ENCODE measurements around the gene GRN. TPM values are rescaled to one million over a fixed set of nuclear protein-coding genes. Genes with fewer than 3 reads are reported as not detected.
"Not testable (repeated sequence)": the region's sequence is repeated elsewhere in the genome, so short reads cannot be mapped to it uniquely, and the experiment has no call there.

Gene GRN
- total and polyA plus RNA-seq, 2 donors (not counting 3 experiments of a cell fraction or from before 2014, with no cell fraction given): 343 to 1,034 TPM

DNA sequence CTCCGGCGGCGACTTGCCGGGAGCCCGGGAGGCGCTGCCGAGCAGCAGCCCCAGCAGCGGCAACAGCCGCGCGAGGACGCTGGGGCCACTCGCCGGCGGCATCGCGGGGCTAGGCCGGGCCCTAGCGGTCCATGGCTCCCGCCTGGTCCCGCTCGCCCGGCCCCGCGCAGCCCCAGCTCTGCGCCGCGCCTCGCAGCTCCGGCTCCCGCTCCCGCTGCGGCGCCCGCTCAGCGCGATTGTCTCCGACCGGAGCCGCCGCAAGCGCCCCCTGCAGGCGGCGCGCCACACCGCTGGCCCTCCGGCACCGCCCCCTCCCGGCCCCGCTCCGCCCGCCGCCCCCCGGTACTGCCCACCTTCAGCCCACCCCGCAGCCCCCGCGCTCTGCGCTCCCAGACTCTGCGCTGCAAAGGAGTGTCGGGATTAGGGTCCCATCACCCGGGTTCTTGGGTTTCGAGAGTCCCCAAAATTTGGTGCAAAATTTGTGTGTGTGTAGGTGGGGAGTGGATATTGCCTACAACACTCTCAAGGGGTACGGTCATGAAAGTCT, 18.6 kb downstream of the GRN start, which contains the start of gene FAM171A2:
Gene FAM171A2 (minus strand): TSS at position 241 of the 547 bp plus-strand sequence. CDS start 139 bp downstream, at position 102.
- no peaks in the 10 kb centered on the region for H3K9me3 ChIP-seq (replicated peaks; ENCODE audit: control insufficient read depth, insufficient read depth, low read length)
- TF ChIP-seq, protein P1, sequence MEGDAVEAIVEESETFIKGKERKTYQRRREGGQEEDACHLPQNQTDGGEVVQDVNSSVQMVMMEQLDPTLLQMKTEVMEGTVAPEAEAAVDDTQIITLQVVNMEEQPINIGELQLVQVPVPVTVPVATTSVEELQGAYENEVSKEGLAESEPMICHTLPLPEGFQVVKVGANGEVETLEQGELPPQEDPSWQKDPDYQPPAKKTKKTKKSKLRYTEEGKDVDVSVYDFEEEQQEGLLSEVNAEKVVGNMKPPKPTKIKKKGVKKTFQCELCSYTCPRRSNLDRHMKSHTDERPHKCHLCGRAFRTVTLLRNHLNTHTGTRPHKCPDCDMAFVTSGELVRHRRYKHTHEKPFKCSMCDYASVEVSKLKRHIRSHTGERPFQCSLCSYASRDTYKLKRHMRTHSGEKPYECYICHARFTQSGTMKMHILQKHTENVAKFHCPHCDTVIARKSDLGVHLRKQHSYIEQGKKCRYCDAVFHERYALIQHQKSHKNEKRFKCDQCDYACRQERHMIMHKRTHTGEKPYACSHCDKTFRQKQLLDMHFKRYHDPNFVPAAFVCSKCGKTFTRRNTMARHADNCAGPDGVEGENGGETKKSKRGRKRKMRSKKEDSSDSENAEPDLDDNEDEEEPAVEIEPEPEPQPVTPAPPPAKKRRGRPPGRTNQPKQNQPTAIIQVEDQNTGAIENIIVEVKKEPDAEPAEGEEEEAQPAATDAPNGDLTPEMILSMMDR (IDR thresholded peaks at IDR 0.05; ENCODE audit: extremely low read depth in 1 of 2, insufficient read depth in 1 of 2, low read depth in 1 of 2, low read length in 2 of 2): peak; percentile 53 to 60
- TF ChIP-seq POLR2A (IDR thresholded peaks at IDR 0.05; ENCODE audit: low read depth, low read length) (peak; percentile 64), FOS (IDR thresholded peaks at IDR 0.05; ENCODE audit: borderline replicate concordance, insufficient read depth, low read length) (peak; percentile 5), JUN (IDR thresholded peaks at IDR 0.05; ENCODE audit: borderline replicate concordance, insufficient read depth, insufficient read length, low read depth) (no peak), POLR2AphosphoS5 (IDR thresholded peaks at IDR 0.05; ENCODE audit: insufficient read depth, low read depth, low read length) (peak; percentile 73)
- no TSS peak for BruUV-seq (replicated peaks)
- peak; percentile 56 for DNase-seq (ENCODE audit: low read depth, low spot score)
- peak within 1 kb of the TSS; percentile 62 for H3K4me2 ChIP-seq (ENCODE audit: insufficient read depth, low read length)
- H3K4me1 ChIP-seq (ENCODE audit: control insufficient read depth, extremely low read depth, insufficient read depth, low read length): peaks cover 5% of the 10 kb centered on the region
- peaks cover 6 to 8% of the 10 kb centered on the region in 2 experiments for H3K27me3 ChIP-seq (ENCODE audit: control insufficient read depth in 2 of 2, insufficient read depth in 2 of 2, low read length in 2 of 2)
- CTCF ChIA-PET: interaction anchor here (0.5 to 4.1 kb wide), 28 partner anchors 8 to 195 kb away, joined by 3 to 39 read pairs (median 6); partner anchors contain the start of genes ATXN7L3 and GRN
- H3K4me3 ChIP-seq (replicated peaks in 1 of 3; ENCODE audit: insufficient read depth in 1 of 3, low read depth in 1 of 3, low read length in 3 of 3): peak within 1 kb of the TSS; percentile 33 to 85 (median 37)
- H3K79me2 ChIP-seq (ENCODE audit: control insufficient read depth, insufficient read depth, low read length): no peaks in the 10 kb centered on the region
- POLR2A ChIA-PET: interaction anchor here (0.6 kb wide), 1 partner anchor 15 kb away, joined by 3 read pairs; no protein-coding TSS in a partner anchor
- intact Hi-C loops (cut with micrococcal nuclease) (no loop called here), dilution Hi-C loops (cut with MboI; ENCODE audit: extremely low pct_ligation_motif_present, low sequenced_read_pairs) (no loop called here)
- peak within 1 kb of the TSS; percentile 63 for H3K9ac ChIP-seq (replicated peaks; ENCODE audit: extremely low read depth, insufficient read depth, low read length)
- H4K20me1 ChIP-seq (replicated peaks; ENCODE audit: control insufficient read depth, extremely low read depth, insufficient read depth, low read length): no peaks in the 10 kb centered on the region
- peak; percentile 52 for FAIRE-seq
- no peak within 1 kb of the TSS for H3K27ac ChIP-seq (ENCODE audit: insufficient read depth, low read depth, low read length)
- H2AFZ ChIP-seq (ENCODE audit: low read depth, low read length): peak within 1 kb of the TSS; percentile 20
- H3K9me1 ChIP-seq (replicated peaks; ENCODE audit: control insufficient read depth, extremely low read depth, insufficient read depth, low read length): no peaks in the 10 kb centered on the region
- H3K36me3 ChIP-seq (ENCODE audit: control insufficient read depth in 2 of 2, extremely low read depth in 1 of 2, insufficient read depth in 2 of 2, low read length in 2 of 2): no peaks in the 10 kb centered on the region

DNA sequence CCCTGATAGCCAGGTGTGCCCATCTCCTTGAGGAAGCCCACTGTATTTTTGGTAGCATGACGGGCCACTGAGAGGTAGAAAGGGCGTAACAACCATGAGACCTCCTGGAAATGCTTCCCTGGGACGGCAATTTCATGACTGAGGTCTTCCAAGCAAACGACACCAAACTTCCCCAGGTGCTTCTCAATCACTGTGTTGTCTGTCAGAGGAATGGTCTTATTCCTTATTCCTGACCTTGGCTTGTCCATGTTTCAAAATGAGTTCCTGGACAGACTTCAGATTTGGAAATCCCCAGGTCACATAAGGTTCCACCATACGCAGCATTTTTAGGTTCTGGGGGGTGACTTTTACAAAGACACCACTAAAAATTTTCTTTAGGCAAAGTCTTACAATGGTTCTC, 19.9 kb downstream of the GRN start:
- POLR2A ChIA-PET; intact Hi-C loops (cut with micrococcal nuclease); FAIRE-seq; H3K79me2 ChIP-seq (ENCODE audit: control insufficient read depth, insufficient read depth, low read length); H3K9ac ChIP-seq (replicated peaks; ENCODE audit: extremely low read depth, insufficient read depth, low read length); H3K9me3 ChIP-seq (replicated peaks; ENCODE audit: control insufficient read depth, insufficient read depth, low read length); DNase-seq (ENCODE audit: low read depth, low spot score); H3K27ac ChIP-seq (ENCODE audit: insufficient read depth, low read depth, low read length); dilution Hi-C loops (cut with MboI; ENCODE audit: extremely low pct_ligation_motif_present, low sequenced_read_pairs); H3K4me3 ChIP-seq (replicated peaks in 1 of 3; ENCODE audit: insufficient read depth in 1 of 3, low read depth in 1 of 3, low read length in 3 of 3); BruUV-seq (replicated peaks); H3K9me1 ChIP-seq (replicated peaks; ENCODE audit: control insufficient read depth, extremely low read depth, insufficient read depth, low read length); H3K36me3 ChIP-seq (ENCODE audit: control insufficient read depth in 2 of 2, extremely low read depth in 1 of 2, insufficient read depth in 2 of 2, low read length in 2 of 2); H3K4me1 ChIP-seq (ENCODE audit: control insufficient read depth, extremely low read depth, insufficient read depth, low read length); H2AFZ ChIP-seq (ENCODE audit: low read depth, low read length); H3K4me2 ChIP-seq (ENCODE audit: insufficient read depth, low read length); H4K20me1 ChIP-seq (replicated peaks; ENCODE audit: control insufficient read depth, extremely low read depth, insufficient read depth, low read length); H3K27me3 ChIP-seq (ENCODE audit: control insufficient read depth in 2 of 2, insufficient read depth in 2 of 2, low read length in 2 of 2): not testable (repeated sequence)
- CTCF ChIA-PET: interaction anchor here (0.9 to 4.1 kb wide), 2 partner anchors 11 to 14 kb away, joined by 4 to 39 read pairs; no protein-coding TSS in a partner anchor

All from endothelial cell of umbilical vein (primary cell).